HG02610 (cell line): ENCODE measurements around the gene DDI2.
"Not testable (repeated sequence)": the region's sequence is repeated elsewhere in the genome, so short reads cannot be mapped to it uniquely, and the experiment has no call there.

ENCODE experiments used
- ATAC-seq: cut with Tn5 transposase; IDR thresholded peaks from one replicate; pipeline ENCODE4 v1.9.1; 2021; ENCODE audit warnings: mild to moderate bottlenecking, moderate library complexity; ENCODE audit not compliant: unreplicated experiment

The DDI2 gene

GRCh38 chr1:15676688-15677661, 59.7 kb downstream of the DDI2 start:
- no peak for ATAC-seq

DNA sequence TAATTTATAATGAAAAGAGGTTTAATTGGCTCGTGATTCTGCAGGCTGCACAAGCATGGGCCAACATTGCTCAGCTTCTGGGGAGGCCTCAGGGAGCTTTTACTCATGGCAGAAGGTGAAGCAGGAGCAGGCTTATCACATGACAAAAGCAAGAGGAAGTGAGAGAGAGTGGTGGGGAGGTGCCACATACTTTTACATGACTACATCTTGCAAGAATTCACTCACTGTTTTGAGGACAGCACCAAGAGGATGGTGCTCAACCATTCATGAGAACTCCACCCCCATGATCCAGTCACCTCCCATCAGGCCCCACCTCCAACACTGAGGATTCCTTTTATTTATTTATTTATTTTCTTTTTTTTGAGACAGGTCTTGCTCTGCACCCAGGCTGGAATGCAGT, 61.3 kb downstream of the DDI2 start:
- ATAC-seq = no peak

DNA sequence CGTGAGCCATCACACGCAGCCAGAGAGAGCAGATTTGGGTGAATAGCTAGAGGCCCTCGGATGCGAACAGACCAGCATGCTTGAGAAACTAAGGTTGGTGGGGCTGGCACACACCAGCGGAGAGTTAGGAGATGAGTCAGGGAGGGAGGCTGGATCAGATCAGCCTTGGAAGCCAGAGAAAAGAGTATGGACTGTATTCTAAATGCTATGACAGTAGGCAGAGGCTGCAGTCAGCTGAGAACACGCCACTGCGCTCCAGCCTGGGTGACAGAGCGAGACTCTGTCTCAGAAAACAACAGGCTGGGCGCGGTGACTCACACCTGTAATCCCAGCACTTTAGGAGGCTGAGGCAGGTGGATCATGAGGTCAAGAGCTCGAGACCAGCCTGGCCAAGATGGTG, 62.9 kb downstream of the DDI2 start:
- no peak for ATAC-seq

GRCh38 chr1:15680561-15681348, 63.5 kb downstream of the DDI2 start:
- peak; percentile 40 for ATAC-seq

DNA sequence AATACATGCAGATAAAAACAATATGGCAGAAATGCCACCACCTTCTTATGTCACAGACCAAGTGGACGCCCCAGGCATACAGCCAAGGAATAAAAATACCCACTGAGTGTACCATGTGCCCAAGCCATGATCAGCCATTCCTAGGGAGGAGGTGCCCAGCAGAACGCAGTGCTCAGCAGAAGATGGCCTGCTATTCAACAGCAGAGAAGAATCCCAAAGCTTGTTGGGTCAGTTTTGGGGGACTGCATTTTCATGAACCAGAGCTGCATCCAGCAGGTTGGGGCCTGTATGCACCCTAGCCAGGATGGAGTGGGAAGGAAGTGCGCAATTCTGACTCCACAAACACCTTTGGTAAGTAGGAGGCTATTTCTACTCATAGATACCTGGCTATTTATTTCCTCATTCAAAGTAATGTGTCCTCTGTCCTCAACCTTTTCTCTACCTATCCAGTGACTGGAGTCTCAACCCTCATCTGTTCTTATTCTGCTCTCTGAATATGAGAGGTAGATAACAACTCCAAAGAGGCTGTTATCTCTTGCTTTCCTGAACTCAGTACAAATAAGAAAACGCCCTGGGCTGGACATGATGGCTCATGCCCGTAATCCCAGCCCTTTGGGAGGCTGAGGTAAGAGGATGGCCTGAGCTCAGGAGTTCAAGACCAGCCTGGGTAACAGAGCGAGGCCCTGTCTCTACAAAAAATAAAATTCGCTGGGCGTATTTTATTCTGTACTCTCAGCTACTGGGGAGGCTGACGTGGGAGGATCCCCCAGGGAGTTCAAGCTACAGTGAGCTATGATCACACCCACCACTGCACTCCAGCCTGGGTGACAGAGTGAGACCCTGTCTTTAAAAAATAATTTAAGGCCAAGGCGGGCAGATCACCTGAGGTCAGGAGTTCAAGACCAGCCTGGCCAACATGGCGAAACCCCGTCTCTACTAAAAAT, 64.4 kb downstream of the DDI2 start:
- no peak for ATAC-seq

DNA sequence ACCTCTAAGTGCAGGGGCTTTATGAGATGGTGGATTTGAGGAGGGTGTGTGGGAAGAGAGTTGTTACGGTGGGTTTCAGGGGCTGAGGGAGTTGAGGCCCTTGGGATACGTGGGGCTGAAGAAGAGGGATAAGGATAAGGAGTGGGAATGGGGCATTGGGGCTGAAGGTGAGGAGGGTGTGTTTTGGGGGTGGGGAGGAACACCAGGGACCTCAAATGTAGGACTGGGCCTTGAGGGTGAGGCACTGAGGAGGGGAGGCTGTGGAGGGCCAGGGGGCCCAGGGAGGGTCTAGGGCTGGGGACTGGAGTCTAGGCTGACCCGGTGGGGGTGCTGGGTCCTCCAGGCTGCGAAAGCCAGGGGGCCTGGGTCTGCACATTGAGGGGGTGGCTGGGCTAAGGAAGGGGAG, 65.7 kb downstream of the DDI2 start:
- ATAC-seq = no peak

DNA sequence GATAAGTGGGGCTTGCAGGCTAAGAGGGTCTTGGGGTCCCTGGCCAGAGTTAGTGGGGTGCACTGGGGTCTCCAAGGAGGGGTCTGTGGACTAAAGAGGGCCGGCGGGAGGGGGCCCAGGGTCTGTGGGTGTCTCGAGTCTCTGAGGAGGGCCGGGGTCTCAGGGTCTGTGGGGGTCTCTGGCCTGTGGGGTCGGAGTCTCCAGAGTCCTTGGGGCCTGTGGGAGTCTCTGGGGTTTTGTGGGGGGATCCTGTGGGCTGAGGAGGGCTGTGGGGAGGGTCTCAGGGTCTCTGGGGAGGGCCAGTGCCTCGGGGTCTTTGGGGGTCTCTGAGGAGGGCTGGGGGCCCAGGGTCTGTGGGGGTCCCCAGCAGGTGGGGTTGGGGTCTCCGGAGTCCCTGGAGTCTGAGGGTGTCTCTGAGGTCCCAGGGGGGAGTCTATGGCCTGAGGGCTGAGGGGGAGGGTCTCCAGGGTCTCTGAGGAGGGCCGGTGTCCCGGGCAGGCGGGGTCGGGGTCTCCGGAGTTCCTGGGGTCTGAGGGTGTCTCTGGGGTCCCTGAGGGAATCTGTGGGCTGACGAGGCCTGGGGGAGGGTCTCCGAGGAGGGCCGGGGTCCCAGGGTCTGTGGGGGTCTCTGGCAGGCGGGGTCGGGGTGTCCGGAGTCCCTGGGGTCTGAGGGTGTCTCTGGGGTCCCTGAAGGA, 66.2 kb downstream of the DDI2 start:
- ATAC-seq = no peak

DNA sequence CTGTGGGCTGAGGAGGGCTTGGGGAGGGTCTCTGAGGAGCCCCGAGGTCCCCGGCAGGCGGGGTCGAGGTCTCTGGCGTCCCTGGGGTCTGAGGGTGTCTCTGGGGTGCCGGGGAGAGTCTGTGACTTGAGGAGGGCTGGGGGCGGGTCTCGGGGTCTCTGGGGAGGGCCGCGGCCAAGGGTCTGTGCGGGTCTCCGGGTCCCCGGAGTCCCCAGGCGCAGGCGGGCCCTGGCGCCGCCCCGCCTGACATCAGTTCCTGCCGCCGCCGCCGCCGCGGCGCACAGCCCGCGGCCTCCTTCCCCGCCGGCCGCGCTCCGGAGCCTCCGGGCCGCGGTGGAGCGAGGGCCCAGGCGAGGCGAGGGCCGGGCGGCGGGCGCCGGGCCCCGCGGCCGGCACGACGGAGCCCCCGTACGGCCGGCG, 66.8 kb downstream of the DDI2 start, which contains the start of gene PLEKHM2:
TSS of gene PLEKHM2 (plus strand) at position 279 of the 420 bp plus-strand sequence. CDS start 239 bp downstream, outside the sequence.
- ATAC-seq = no peak

- no peak for ATAC-seq
Measured at GRCh38 chr1:15684468-15685291, 67.4 kb downstream of the DDI2 start.

GRCh38 chr1:15685820-15686219, 68.6 kb downstream of the DDI2 start:
- no peak for ATAC-seq

- no peak for ATAC-seq
Measured at GRCh38 chr1:15687446-15687845, 70.2 kb downstream of the DDI2 start.

- ATAC-seq = no peak
Measured at GRCh38 chr1:15690317-15690716, 73.1 kb downstream of the DDI2 start.

- no peak for ATAC-seq
Measured at GRCh38 chr1:15691434-15692032, 74.3 kb downstream of the DDI2 start.

- no peak for ATAC-seq
Measured at GRCh38 chr1:15692121-15692682, 74.9 kb downstream of the DDI2 start.

GRCh38 chr1:15693371-15693770, 76.1 kb downstream of the DDI2 start:
- ATAC-seq = no peak

GRCh38 chr1:15696956-15697521, 79.8 kb downstream of the DDI2 start:
- peak; percentile 96 for ATAC-seq

- no peak for ATAC-seq
Measured at GRCh38 chr1:15698201-15698600, 80.9 kb downstream of the DDI2 start.

GRCh38 chr1:15699321-15699720, 82.1 kb downstream of the DDI2 start:
- not testable (repeated sequence) for ATAC-seq
